ENCODE results near the gene CDK5RAP2. TPM values are rescaled to one million over a fixed set of nuclear protein-coding genes. Genes with fewer than 3 reads are reported as not detected.
A peak's percentile ranks its signal among the peaks of the same experiment; 100 is the strongest.

The CDK5RAP2 gene
- polyA plus RNA-seq, 4 donors, result 42.8 to 69.2 (median 61.7) TPM

- no peak for DNase-seq (ENCODE audit: low read depth in 4 of 4, low spot score in 3 of 4)
Measured at GRCh38 chr9:120441426-120442307, 138.3 kb downstream of the CDK5RAP2 start.

GRCh38 chr9:120440791-120441190 is 139.2 kb downstream of the CDK5RAP2 start:
- no peak for DNase-seq (ENCODE audit: low read depth in 4 of 4, low spot score in 3 of 4)

- DNase-seq (ENCODE audit: low read depth in 4 of 4, low spot score in 3 of 4), result no peak
Measured at GRCh38 chr9:120439926-120440325, 140.0 kb downstream of the CDK5RAP2 start.

GRCh38 chr9:120438836-120439546 is 141.0 kb downstream of the CDK5RAP2 start:
- no peak for DNase-seq (ENCODE audit: low read depth in 4 of 4, low spot score in 3 of 4)

GRCh38 chr9:120438111-120438510 is 141.9 kb downstream of the CDK5RAP2 start:
- DNase-seq (ENCODE audit: low read depth in 4 of 4, low spot score in 3 of 4), result no peak

GRCh38 chr9:120436983-120437475 is 142.9 kb downstream of the CDK5RAP2 start:
- DNase-seq (ENCODE audit: low read depth in 4 of 4, low spot score in 3 of 4), result no peak

GRCh38 chr9:120436446-120436845 is 143.5 kb downstream of the CDK5RAP2 start:
- DNase-seq (ENCODE audit: low read depth in 4 of 4, low spot score in 3 of 4), result no peak

- no peak for DNase-seq (ENCODE audit: low read depth in 4 of 4, low spot score in 3 of 4)
Measured at GRCh38 chr9:120435091-120435490, 144.9 kb downstream of the CDK5RAP2 start.

- DNase-seq (ENCODE audit: low read depth in 4 of 4, low spot score in 3 of 4), result peak in 1 of 4 donors; percentile 6
Measured at GRCh38 chr9:120434532-120434931, 145.4 kb downstream of the CDK5RAP2 start.

- no peak for DNase-seq (ENCODE audit: low read depth in 4 of 4, low spot score in 3 of 4)
Measured at GRCh38 chr9:120433701-120434100, 146.3 kb downstream of the CDK5RAP2 start.

GRCh38 chr9:120432600-120432999 is 147.4 kb downstream of the CDK5RAP2 start:
- DNase-seq (ENCODE audit: low read depth in 4 of 4, low spot score in 3 of 4), result no peak

- no peak for DNase-seq (ENCODE audit: low read depth in 4 of 4, low spot score in 3 of 4)
Measured at GRCh38 chr9:120431268-120431667, 148.7 kb downstream of the CDK5RAP2 start.

GRCh38 chr9:120424248-120424647 is 155.7 kb downstream of the CDK5RAP2 start:
- DNase-seq (ENCODE audit: low read depth in 4 of 4, low spot score in 3 of 4), result no peak

- DNase-seq (ENCODE audit: low read depth in 4 of 4, low spot score in 3 of 4), result no peak
Measured at GRCh38 chr9:120423812-120424211, 156.2 kb downstream of the CDK5RAP2 start.

- DNase-seq (ENCODE audit: low read depth in 4 of 4, low spot score in 3 of 4), result no peak
Measured at GRCh38 chr9:120421977-120422376, 158.0 kb downstream of the CDK5RAP2 start.

GRCh38 chr9:120418315-120418714 is 161.7 kb downstream of the CDK5RAP2 start:
- no peak for DNase-seq (ENCODE audit: low read depth in 4 of 4, low spot score in 3 of 4)

GRCh38 chr9:120416781-120417427 is 163.1 kb downstream of the CDK5RAP2 start:
- no peak for DNase-seq (ENCODE audit: low read depth in 4 of 4, low spot score in 3 of 4)

- DNase-seq (ENCODE audit: low read depth in 4 of 4, low spot score in 3 of 4), result no peak
Measured at GRCh38 chr9:120413121-120414048, 166.6 kb downstream of the CDK5RAP2 start.

GRCh38 chr9:120412425-120412951 is 167.5 kb downstream of the CDK5RAP2 start:
- peak in 2 of 4 donors; percentile 8 to 52 for DNase-seq (ENCODE audit: low read depth in 4 of 4, low spot score in 3 of 4)

Measured in left renal pelvis (tissue), 4 donors.